Stimulated activated naive CD4-positive, alpha-beta T cell treated with Interleukin-2 at 50 U/mL for 16 hours (primary cell): ENCODE measurements around the gene RNASE9.
A peak's percentile ranks its signal among the peaks of the same experiment; 100 is the strongest.
"Not testable (repeated sequence)": the region's sequence is repeated elsewhere in the genome, so short reads cannot be mapped to it uniquely, and the experiment has no call there.

ENCODE experiments used
- DNase-seq: peaks from one replicate; lab custom pipeline; 2025; lab: John Stamatoyannopoulos, UW

RNASE9 gene

GRCh38 chr14:20560961-20561360 lies at the start of gene RNASE9:
TSS of gene RNASE9 (minus strand) at chr14:20561047.
- DNase-seq: no peak

GRCh38 chr14:20610002-20610765 lies 49.3 kb upstream of the RNASE9 start:
- DNase-seq: peak; percentile 57

GRCh38 chr14:20609215-20610001 lies 48.6 kb upstream of the RNASE9 start:
- DNase-seq: peak; percentile 46

GRCh38 chr14:20608383-20609110 lies 47.7 kb upstream of the RNASE9 start:
- no peak for DNase-seq

GRCh38 chr14:20607617-20608016 lies 46.8 kb upstream of the RNASE9 start:
- DNase-seq: no peak

GRCh38 chr14:20606902-20607242 lies 46.0 kb upstream of the RNASE9 start:
- DNase-seq: no peak

- DNase-seq: no peak
These were observed 45.5 kb upstream of the RNASE9 start for GRCh38 chr14:20606190-20606901.

GRCh38 chr14:20603813-20604690 lies 43.2 kb upstream of the RNASE9 start:
- DNase-seq: no peak

- DNase-seq: no peak
These were observed 41.7 kb upstream of the RNASE9 start for GRCh38 chr14:20602583-20602982.

- DNase-seq: no peak
These were observed 40.7 kb upstream of the RNASE9 start for GRCh38 chr14:20601522-20601921.

- DNase-seq: no peak
These were observed 36.3 kb upstream of the RNASE9 start for GRCh38 chr14:20597108-20597507.

GRCh38 chr14:20595726-20596125 lies 34.9 kb upstream of the RNASE9 start:
- DNase-seq: not testable (repeated sequence)

- no peak for DNase-seq
These were observed 31.7 kb upstream of the RNASE9 start for GRCh38 chr14:20592574-20592973.

- no peak for DNase-seq
These were observed 30.4 kb upstream of the RNASE9 start, which contains the start of gene RNASE12 for GRCh38 chr14:20591235-20591634. TSS of gene RNASE12 (minus strand) at chr14:20591376. CDS start at chr14:20590723, 653 bp downstream.

- DNase-seq: no peak
These were observed 26.8 kb upstream of the RNASE9 start, which contains the start of gene RNASE11 for GRCh38 chr14:20587489-20588154. TSS of gene RNASE11 (minus strand) at chr14:20588001.

- no peak for DNase-seq
These were observed 23.1 kb upstream of the RNASE9 start for GRCh38 chr14:20583908-20584307.

- no peak for DNase-seq
These were observed 22.3 kb upstream of the RNASE9 start for GRCh38 chr14:20583142-20583541.

- no peak for DNase-seq
These were observed 19.4 kb upstream of the RNASE9 start for GRCh38 chr14:20580242-20580641.

- DNase-seq: no peak
These were observed 18.1 kb upstream of the RNASE9 start for GRCh38 chr14:20578784-20579502.

- no peak for DNase-seq
These were observed 17.5 kb upstream of the RNASE9 start for GRCh38 chr14:20578325-20578724.
